ENCODE measurements around the gene COMTD1.
A peak's percentile ranks its signal among the peaks of the same experiment; 100 is the strongest.

The COMTD1 gene

GRCh38 chr10:75228834-75229233 is 6.9 kb downstream of the COMTD1 start:
- H3K4me1 ChIP-seq (ENCODE audit: control insufficient read depth, insufficient read depth, low read length) = peaks cover 15% of the 10 kb centered on the region
- no peak overlapping the region for H3K4me3 ChIP-seq (ENCODE audit: low read depth, low read length)
- ChIA-PET POLR2A (interaction anchor here (5.5 kb wide), 1 partner anchor 18 kb away, joined by 28 read pairs; the partner anchor contains the start of gene VDAC2), CTCF (interaction anchor here (3.4 kb wide), 1 partner anchor 41 kb away, joined by 28 read pairs; no protein-coding TSS in a partner anchor)
- H3K36me3 ChIP-seq (ENCODE audit: control insufficient read depth in 2 of 2, insufficient read depth in 1 of 2, low read length in 2 of 2) = peaks cover 16 to 92% of the 10 kb centered on the region in 2 experiments
- TF ChIP-seq ZBTB48 (tag by site-specific recombination; IDR thresholded peaks at IDR 0.05) (peak; percentile 79; the same call in 1 of the 2 replicates), ZNF600 (tag by site-specific recombination; IDR thresholded peaks at IDR 0.05) (peak; percentile 94), TSHZ1 (tag by site-specific recombination; IDR thresholded peaks at IDR 0.05; ENCODE audit: borderline replicate concordance) (no peak), PRDM10 (tag by site-specific recombination; IDR thresholded peaks at IDR 0.05) (peak; percentile 58; the same call in 1 of the 2 replicates), ZBTB17 (tag by site-specific recombination; IDR thresholded peaks at IDR 0.05) (peak; percentile 46; the same call in 1 of the 2 replicates), GFI1B (tag by site-specific recombination; IDR thresholded peaks at IDR 0.05) (no peak)
- H3K27ac ChIP-seq (ENCODE audit: extremely low read depth, low read depth, low read length) = no peak overlapping the region
- H3K9me3 ChIP-seq (ENCODE audit: control insufficient read depth, insufficient read depth, low read depth, low read length) = no peaks in the 10 kb centered on the region

- CTCF ChIA-PET = interaction anchor here (0.6 to 0.9 kb wide), 2 partner anchors 40 to 963 kb away, joined by 3 read pairs; no protein-coding TSS in a partner anchor
- H3K27ac ChIP-seq (ENCODE audit: extremely low read depth, low read depth, low read length) = no peak overlapping the region
- H3K4me1 ChIP-seq (ENCODE audit: control insufficient read depth, insufficient read depth, low read length) = peaks cover 15% of the 10 kb centered on the region
- TF ChIP-seq ZNF19 (tag by site-specific recombination; IDR thresholded peaks at IDR 0.05; ENCODE audit: low read depth) (no peak), ZNF133 (tag by site-specific recombination; IDR thresholded peaks at IDR 0.05) (no peak), GLIS2 (tag by site-specific recombination; IDR thresholded peaks at IDR 0.05) (0 out of 2 replicates have a peak, but pooled peaks have one; percentile 5), ZIC2 (tag by site-specific recombination; IDR thresholded peaks at IDR 0.05) (no peak), SCRT2 (tag by site-specific recombination; IDR thresholded peaks at IDR 0.05) (peak; percentile 45; the same call in 1 of the 2 replicates)
- H3K4me3 ChIP-seq (ENCODE audit: low read depth, low read length) = no peak overlapping the region
- POLR2A ChIA-PET = interaction anchor here (5.5 kb wide), 1 partner anchor 18 kb away, joined by 28 read pairs; the partner anchor contains the start of gene VDAC2
- peaks cover 21 to 92% of the 10 kb centered on the region in 2 experiments for H3K36me3 ChIP-seq (ENCODE audit: control insufficient read depth in 2 of 2, insufficient read depth in 1 of 2, low read length in 2 of 2)
- H3K9me3 ChIP-seq (ENCODE audit: control insufficient read depth, insufficient read depth, low read depth, low read length) = no peaks in the 10 kb centered on the region
These were observed 7.5 kb downstream of the COMTD1 start for GRCh38 chr10:75228278-75228677.

GRCh38 chr10:75226656-75227055 is 9.1 kb downstream of the COMTD1 start:
- no peak overlapping the region for H3K27ac ChIP-seq (ENCODE audit: extremely low read depth, low read depth, low read length)
- POLR2A ChIA-PET = interaction anchor here (0.6 to 5.5 kb wide), 2 partner anchors 16 to 32 kb away, joined by 8 to 28 read pairs; partner anchors contain the start of gene VDAC2
- H3K4me1 ChIP-seq (ENCODE audit: control insufficient read depth, insufficient read depth, low read length) = peaks cover 15% of the 10 kb centered on the region
- H3K4me3 ChIP-seq (ENCODE audit: low read depth, low read length) = no peak overlapping the region
- CTCF ChIA-PET = interaction anchor here (0.6 to 2.0 kb wide), 4 partner anchors 10 to 983 kb away, joined by 3 to 8 read pairs (median 4); no protein-coding TSS in a partner anchor
- peaks cover 31 to 92% of the 10 kb centered on the region in 2 experiments for H3K36me3 ChIP-seq (ENCODE audit: control insufficient read depth in 2 of 2, insufficient read depth in 1 of 2, low read length in 2 of 2)
- H3K9me3 ChIP-seq (ENCODE audit: control insufficient read depth, insufficient read depth, low read depth, low read length) = no peaks in the 10 kb centered on the region
- TF ChIP-seq ZBTB48 (tag by site-specific recombination; IDR thresholded peaks at IDR 0.05) = 0 out of 2 replicates have a peak, but pooled peaks have one; percentile 39
- peak; percentile 46 for TF ChIP-seq PRDM10 (tag by site-specific recombination; IDR thresholded peaks at IDR 0.05)
- TF ChIP-seq GLIS1 (tag by site-specific recombination; IDR thresholded peaks at IDR 0.05) = peak; percentile 83
- TF ChIP-seq AEBP2 (tag by site-specific recombination; IDR thresholded peaks at IDR 0.05; ENCODE audit: borderline replicate concordance) = no peak
- TF ChIP-seq HIC1 (tag by site-specific recombination; IDR thresholded peaks at IDR 0.05) = no peak

All from HEK293 (cell line).